ENCODE data around the gene COL6A5.

- TF ChIP-seq POLR2A (IDR thresholded peaks at IDR 0.05) (no peak), POLR2AphosphoS5 (IDR thresholded peaks at IDR 0.05) (no peak)
- TF ChIP-seq, protein P1, sequence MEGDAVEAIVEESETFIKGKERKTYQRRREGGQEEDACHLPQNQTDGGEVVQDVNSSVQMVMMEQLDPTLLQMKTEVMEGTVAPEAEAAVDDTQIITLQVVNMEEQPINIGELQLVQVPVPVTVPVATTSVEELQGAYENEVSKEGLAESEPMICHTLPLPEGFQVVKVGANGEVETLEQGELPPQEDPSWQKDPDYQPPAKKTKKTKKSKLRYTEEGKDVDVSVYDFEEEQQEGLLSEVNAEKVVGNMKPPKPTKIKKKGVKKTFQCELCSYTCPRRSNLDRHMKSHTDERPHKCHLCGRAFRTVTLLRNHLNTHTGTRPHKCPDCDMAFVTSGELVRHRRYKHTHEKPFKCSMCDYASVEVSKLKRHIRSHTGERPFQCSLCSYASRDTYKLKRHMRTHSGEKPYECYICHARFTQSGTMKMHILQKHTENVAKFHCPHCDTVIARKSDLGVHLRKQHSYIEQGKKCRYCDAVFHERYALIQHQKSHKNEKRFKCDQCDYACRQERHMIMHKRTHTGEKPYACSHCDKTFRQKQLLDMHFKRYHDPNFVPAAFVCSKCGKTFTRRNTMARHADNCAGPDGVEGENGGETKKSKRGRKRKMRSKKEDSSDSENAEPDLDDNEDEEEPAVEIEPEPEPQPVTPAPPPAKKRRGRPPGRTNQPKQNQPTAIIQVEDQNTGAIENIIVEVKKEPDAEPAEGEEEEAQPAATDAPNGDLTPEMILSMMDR (IDR thresholded peaks at IDR 0.05 in 8 of 11, conservative IDR thresholded peaks at IDR 0.05 in 3 of 11), result no peak
Observed at GRCh38 chr3:130488288-130488687, 142.8 kb downstream of the COL6A5 start.

All from spleen (tissue), 7 donors.